ENCODE data around the gene ASCC3.

The ASCC3 gene

GRCh38 chr6:100823041-100823440 lies 58.1 kb downstream of the ASCC3 start:
- Histone ChIP-seq H3K36me3 (ENCODE audit: insufficient read depth, low read length) (peaks cover under 1% of the 10 kb centered on the region; the same call in 1 of the 2 replicates), H3K27me3 (ENCODE audit: insufficient read depth, low read length) (no peaks in the 10 kb centered on the region), H4K20me1 (ENCODE audit: insufficient read depth, low read length) (no peaks in the 10 kb centered on the region), H3K79me2 (ENCODE audit: insufficient read depth, low read length) (no peaks in the 10 kb centered on the region), H3K9me3 (ENCODE audit: low read length) (no peaks in the 10 kb centered on the region), H2AFZ (ENCODE audit: low read length) (no peak overlapping the region), H3F3A (ENCODE audit: insufficient read depth, low read length) (no peaks in the 10 kb centered on the region), H3K4me1 (ENCODE audit: insufficient read depth, low read length, severe bottlenecking) (no peaks in the 10 kb centered on the region), H3K9ac (ENCODE audit: low read length) (no peak overlapping the region), H3K4me2 (ENCODE audit: low read length) (no peak overlapping the region), H3K9me2 (ENCODE audit: low read depth, low read length) (no peaks in the 10 kb centered on the region), H3K4me3 (ENCODE audit: low read depth, low read length, poor library complexity, severe bottlenecking) (no peak overlapping the region), H3K27ac (ENCODE audit: low read depth, low read length, poor library complexity, severe bottlenecking) (no peak overlapping the region)
- no peak for TF ChIP-seq CTCF (IDR thresholded peaks at IDR 0.05; ENCODE audit: low read length)
- TF ChIP-seq EZH2 (IDR thresholded peaks at IDR 0.05; ENCODE audit: borderline replicate concordance, low read length) = no peak

GRCh38 chr6:100818066-100818465 lies 63.1 kb downstream of the ASCC3 start:
- Histone ChIP-seq H3K4me1 (ENCODE audit: insufficient read depth, low read length, severe bottlenecking) (no peaks in the 10 kb centered on the region), H3K9ac (ENCODE audit: low read length) (no peak overlapping the region), H2AFZ (ENCODE audit: low read length) (no peak overlapping the region), H4K20me1 (ENCODE audit: insufficient read depth, low read length) (no peaks in the 10 kb centered on the region), H3F3A (ENCODE audit: insufficient read depth, low read length) (no peaks in the 10 kb centered on the region), H3K27ac (ENCODE audit: low read depth, low read length, poor library complexity, severe bottlenecking) (no peak overlapping the region), H3K9me2 (ENCODE audit: low read depth, low read length) (no peaks in the 10 kb centered on the region), H3K4me2 (ENCODE audit: low read length) (no peak overlapping the region), H3K27me3 (ENCODE audit: insufficient read depth, low read length) (no peaks in the 10 kb centered on the region), H3K4me3 (ENCODE audit: low read depth, low read length, poor library complexity, severe bottlenecking) (no peak overlapping the region), H3K36me3 (ENCODE audit: insufficient read depth, low read length) (peaks cover 4% of the 10 kb centered on the region; the same call in 1 of the 2 replicates), H3K79me2 (ENCODE audit: insufficient read depth, low read length) (no peaks in the 10 kb centered on the region), H3K9me3 (ENCODE audit: low read length) (no peaks in the 10 kb centered on the region)
- TF ChIP-seq EZH2 (IDR thresholded peaks at IDR 0.05; ENCODE audit: borderline replicate concordance, low read length) = no peak
- no peak for TF ChIP-seq CTCF (IDR thresholded peaks at IDR 0.05; ENCODE audit: low read length)

- Histone ChIP-seq H3K9me3 (ENCODE audit: low read length) (no peaks in the 10 kb centered on the region), H3K36me3 (ENCODE audit: insufficient read depth, low read length) (peaks cover 4% of the 10 kb centered on the region), H3K9ac (ENCODE audit: low read length) (no peak overlapping the region), H2AFZ (ENCODE audit: low read length) (no peak overlapping the region), H3F3A (ENCODE audit: insufficient read depth, low read length) (no peaks in the 10 kb centered on the region), H3K27me3 (ENCODE audit: insufficient read depth, low read length) (no peaks in the 10 kb centered on the region), H3K4me3 (ENCODE audit: low read depth, low read length, poor library complexity, severe bottlenecking) (no peak overlapping the region), H3K4me2 (ENCODE audit: low read length) (no peak overlapping the region), H3K4me1 (ENCODE audit: insufficient read depth, low read length, severe bottlenecking) (no peaks in the 10 kb centered on the region), H3K27ac (ENCODE audit: low read depth, low read length, poor library complexity, severe bottlenecking) (no peak overlapping the region), H4K20me1 (ENCODE audit: insufficient read depth, low read length) (no peaks in the 10 kb centered on the region), H3K9me2 (ENCODE audit: low read depth, low read length) (no peaks in the 10 kb centered on the region), H3K79me2 (ENCODE audit: insufficient read depth, low read length) (no peaks in the 10 kb centered on the region)
- TF ChIP-seq EZH2 (IDR thresholded peaks at IDR 0.05; ENCODE audit: borderline replicate concordance, low read length) = no peak
Observed at GRCh38 chr6:100810015-100810414, 71.1 kb downstream of the ASCC3 start.

GRCh38 chr6:100809346-100809745 lies 71.8 kb downstream of the ASCC3 start:
- no peak overlapping the region for H3K4me2 ChIP-seq (ENCODE audit: low read length)
- H3K4me1 ChIP-seq (ENCODE audit: insufficient read depth, low read length, severe bottlenecking) = no peaks in the 10 kb centered on the region
- no peaks in the 10 kb centered on the region for H3K27me3 ChIP-seq (ENCODE audit: insufficient read depth, low read length)
- H3F3A ChIP-seq (ENCODE audit: insufficient read depth, low read length) = no peaks in the 10 kb centered on the region
- no peak overlapping the region for H3K4me3 ChIP-seq (ENCODE audit: low read depth, low read length, poor library complexity, severe bottlenecking)
- no peaks in the 10 kb centered on the region for H3K9me2 ChIP-seq (ENCODE audit: low read depth, low read length)
- H3K9ac ChIP-seq (ENCODE audit: low read length) = no peak overlapping the region
- no peaks in the 10 kb centered on the region for H3K79me2 ChIP-seq (ENCODE audit: insufficient read depth, low read length)
- H3K9me3 ChIP-seq (ENCODE audit: low read length) = no peaks in the 10 kb centered on the region
- no peak overlapping the region for H2AFZ ChIP-seq (ENCODE audit: low read length)
- peaks cover 11% of the 10 kb centered on the region for H3K36me3 ChIP-seq (ENCODE audit: insufficient read depth, low read length)
- no peak overlapping the region for H3K27ac ChIP-seq (ENCODE audit: low read depth, low read length, poor library complexity, severe bottlenecking)
- no peaks in the 10 kb centered on the region for H4K20me1 ChIP-seq (ENCODE audit: insufficient read depth, low read length)
- TF ChIP-seq EZH2 (IDR thresholded peaks at IDR 0.05; ENCODE audit: borderline replicate concordance, low read length) (no peak), CTCF (IDR thresholded peaks at IDR 0.05; ENCODE audit: low read length) (no peak)

Measured in OCI-LY1 (cell line).